Neural cell (in vitro differentiated cells): ENCODE measurements around the gene SLC34A1. TPM values are rescaled to one million over a fixed set of nuclear protein-coding genes. Genes with fewer than 3 reads are reported as not detected.

Experiments used
- H2AFZ ChIP-seq: fragments of 200-600, 300-800 bp; sonication (generic), shearing (Covaris generic); 2 replicates; pipeline ENCODE4 v1.6.0; 2014; ENCODE audit warnings: low read depth, mild to moderate bottlenecking, antibody characterized with exemption, low read length, moderate library complexity
- H3F3A ChIP-seq: fragments of 200-600 bp; shearing (Covaris generic); 2 replicates; pipeline ENCODE4 v1.6.1; 2016; ENCODE audit warnings: mild to moderate bottlenecking, moderate library complexity, mixed read lengths, antibody characterized with exemption, low read length; ENCODE audit not compliant: insufficient read depth, poor library complexity, severe bottlenecking
- H3K27ac ChIP-seq: fragments of 200-600, 300-800 bp; sonication (generic), shearing (Covaris generic); 2 replicates; pipeline ENCODE4 v1.5.1; 2014; ENCODE audit warnings: mild to moderate bottlenecking, low read length, moderate library complexity
- H3K27me3 ChIP-seq: fragments of 300-800, 200-600 bp; sonication (generic), shearing (Covaris generic); 2 replicates; pipeline ENCODE4 v1.6.0; 2014; ENCODE audit warnings: mild to moderate bottlenecking, low read depth, low read length, moderate library complexity; ENCODE audit not compliant: insufficient read depth
- H3K36me3 ChIP-seq: fragments of 300-800, 200-600 bp; sonication (generic), shearing (Covaris generic); 2 replicates; pipeline ENCODE4 v1.5.1; 2014; ENCODE audit warnings: mild to moderate bottlenecking, antibody characterized with exemption, low read length, moderate library complexity; ENCODE audit not compliant: insufficient read depth
- H3K4me2 ChIP-seq: fragments of 300-800, 200-600 bp; sonication (generic), shearing (Covaris generic); 2 replicates; pipeline ENCODE4 v1.6.0; 2014; ENCODE audit warnings: mild to moderate bottlenecking, low read length
- H3K4me3 ChIP-seq: fragments of 300-800, 200-600 bp; sonication (generic), shearing (Covaris generic); 2 replicates; pipeline ENCODE4 v1.5.1; 2014; ENCODE audit warnings: mild to moderate bottlenecking, low read length, moderate library complexity
- H3K79me2 ChIP-seq: fragments of 200-600 bp; shearing (Covaris generic); replicated peaks from 2 replicates; pipeline ENCODE4 v1.6.0; 2014; ENCODE audit warnings: mild to moderate bottlenecking, low read length, moderate library complexity; ENCODE audit not compliant: insufficient read depth
- H3K9ac ChIP-seq: fragments of 300-800, 200-600 bp; sonication (generic), shearing (Covaris generic); 2 replicates; pipeline ENCODE4 v1.6.1; 2016; ENCODE audit warnings: mild to moderate bottlenecking, low read length, mixed read lengths
- H3K9me2 ChIP-seq: fragments of 200-600 bp; shearing (Covaris generic); 2 replicates; pipeline ENCODE4 v1.6.1; 2016; ENCODE audit warnings: mild to moderate bottlenecking, low read length, mixed read lengths; ENCODE audit not compliant: insufficient read depth
- H3K9me3 ChIP-seq: fragments of 200-600, 300-800 bp; sonication (generic), shearing (Covaris generic); 2 replicates; pipeline ENCODE4 v1.6.1; 2016; ENCODE audit warnings: mild to moderate bottlenecking, mixed run types, low read length, moderate library complexity, mixed read lengths
- H4K20me1 ChIP-seq: fragments of 200-600 bp; shearing (Covaris generic); 2 replicates; pipeline ENCODE4 v1.6.1; 2016; ENCODE audit warnings: mild to moderate bottlenecking, mixed run types; ENCODE audit not compliant: insufficient read depth
- EP300 ChIP-seq: fragments of 450-650 bp; conservative IDR thresholded peaks from 2 replicates; pipeline ENCODE4 v1.6.1; 2014; ENCODE audit warnings: antibody characterized with exemption, mild to moderate bottlenecking, moderate library complexity; ENCODE audit not compliant: poor library complexity, severe bottlenecking
- EZH2 ChIP-seq: fragments of 200-600, 300-800 bp; shearing (Covaris generic), sonication (generic); IDR thresholded peaks from 2 replicates; pipeline ENCODE4 v1.6.1; 2014; ENCODE audit warnings: antibody characterized with exemption, low read length, borderline replicate concordance, mild to moderate bottlenecking; ENCODE audit not compliant: insufficient read depth, poor library complexity, severe bottlenecking
- MXI1 ChIP-seq: fragments of 450-650 bp; conservative IDR thresholded peaks from 2 replicates; pipeline ENCODE4 v1.6.1; 2014; ENCODE audit warnings: antibody characterized with exemption, mild to moderate bottlenecking; ENCODE audit not compliant: poor library complexity, severe bottlenecking
- POLR2AphosphoS5 ChIP-seq: IDR thresholded peaks from 2 replicates; pipeline ENCODE4 v1.6.1; 2012
- RAD21 ChIP-seq: fragments of 450-650 bp; conservative IDR thresholded peaks from 2 replicates; pipeline ENCODE4 v1.6.1; 2014; ENCODE audit warnings: antibody characterized with exemption, mild to moderate bottlenecking, moderate library complexity
- SMC3 ChIP-seq: fragments of 450-650 bp; conservative IDR thresholded peaks from 2 replicates; pipeline ENCODE4 v1.6.1; 2014; ENCODE audit warnings: antibody characterized with exemption, mild to moderate bottlenecking, moderate library complexity; ENCODE audit not compliant: poor library complexity
- TAF1 ChIP-seq: IDR thresholded peaks from 2 replicates; pipeline ENCODE4 v1.6.1; 2012; ENCODE audit warnings: low read depth
- polyA minus RNA-seq: library from RNA; depleted of rRNA, polyadenylated mRNA; stranded (reverse); fragments of >200 nt; gene quantifications from 2 replicates; pipeline ENCODE4 v1.2.3, GENCODE V29; 2014
- polyA plus RNA-seq: library from polyadenylated mRNA; depleted of rRNA; stranded (reverse); fragments of >200 nt; gene quantifications from 2 replicates; pipeline ENCODE4 v1.2.3, GENCODE V29; 2014
- TF ChIP-seq, protein P1 (sequence below): IDR thresholded peaks from 2 replicates; pipeline ENCODE4 v1.6.1; 2012; ENCODE audit warnings: borderline replicate concordance
- TF ChIP-seq, protein P2 (sequence below): fragments of 450-650 bp; IDR thresholded peaks from 2 replicates; pipeline ENCODE4 v1.5.1; 2014; ENCODE audit warnings: antibody characterized with exemption, mild to moderate bottlenecking, moderate library complexity; ENCODE audit not compliant: poor library complexity, severe bottlenecking

The SLC34A1 gene, protein sequence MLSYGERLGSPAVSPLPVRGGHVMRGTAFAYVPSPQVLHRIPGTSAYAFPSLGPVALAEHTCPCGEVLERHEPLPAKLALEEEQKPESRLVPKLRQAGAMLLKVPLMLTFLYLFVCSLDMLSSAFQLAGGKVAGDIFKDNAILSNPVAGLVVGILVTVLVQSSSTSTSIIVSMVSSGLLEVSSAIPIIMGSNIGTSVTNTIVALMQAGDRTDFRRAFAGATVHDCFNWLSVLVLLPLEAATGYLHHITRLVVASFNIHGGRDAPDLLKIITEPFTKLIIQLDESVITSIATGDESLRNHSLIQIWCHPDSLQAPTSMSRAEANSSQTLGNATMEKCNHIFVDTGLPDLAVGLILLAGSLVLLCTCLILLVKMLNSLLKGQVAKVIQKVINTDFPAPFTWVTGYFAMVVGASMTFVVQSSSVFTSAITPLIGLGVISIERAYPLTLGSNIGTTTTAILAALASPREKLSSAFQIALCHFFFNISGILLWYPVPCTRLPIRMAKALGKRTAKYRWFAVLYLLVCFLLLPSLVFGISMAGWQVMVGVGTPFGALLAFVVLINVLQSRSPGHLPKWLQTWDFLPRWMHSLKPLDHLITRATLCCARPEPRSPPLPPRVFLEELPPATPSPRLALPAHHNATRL
- polyA plus RNA-seq (not detected in 2 replicates), polyA minus RNA-seq (not detected in 2 replicates)

DNA sequence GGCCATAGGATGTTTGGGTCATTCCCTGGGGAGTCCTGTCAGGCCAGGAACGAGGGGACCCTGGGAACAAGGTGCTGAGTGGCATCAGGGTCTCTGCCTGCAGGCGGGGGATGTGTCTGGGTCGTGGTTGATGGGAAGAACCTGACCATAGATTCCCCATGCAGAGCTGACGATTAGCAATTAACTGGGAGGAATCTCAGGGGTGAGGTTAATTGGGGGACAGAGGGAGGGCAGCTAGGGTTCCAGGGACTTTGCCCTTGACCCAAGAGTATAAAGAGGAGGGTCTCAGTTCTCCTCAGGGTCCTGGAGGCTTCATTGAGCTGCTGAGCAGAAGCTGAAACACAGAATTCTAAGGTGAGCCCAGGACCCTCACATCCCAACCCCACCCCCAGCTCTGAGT is at the start of gene SLC34A1:
Gene SLC34A1, plus strand, starts transcription at position 301 of the 400 bp plus-strand sequence. CDS start 1,308 bp downstream, outside the sequence.
- Histone ChIP-seq H3K27ac (no peak within 1 kb of the TSS), H3K79me2 (no peaks in the 10 kb centered on the region), H3K4me2 (no peak within 1 kb of the TSS), H3K27me3 (no peaks in the 10 kb centered on the region), H3K36me3 (no peaks in the 10 kb centered on the region), H3F3A (no peaks in the 10 kb centered on the region), H3K9me3 (no peaks in the 10 kb centered on the region), H4K20me1 (no peaks in the 10 kb centered on the region), H3K9ac (no peak within 1 kb of the TSS), H3K4me3 (no peak within 1 kb of the TSS), H3K9me2 (no peaks in the 10 kb centered on the region), H2AFZ (no peak within 1 kb of the TSS)
- TF ChIP-seq POLR2AphosphoS5 = no peak
- no peak for TF ChIP-seq EP300
- TF ChIP-seq, protein P1, sequence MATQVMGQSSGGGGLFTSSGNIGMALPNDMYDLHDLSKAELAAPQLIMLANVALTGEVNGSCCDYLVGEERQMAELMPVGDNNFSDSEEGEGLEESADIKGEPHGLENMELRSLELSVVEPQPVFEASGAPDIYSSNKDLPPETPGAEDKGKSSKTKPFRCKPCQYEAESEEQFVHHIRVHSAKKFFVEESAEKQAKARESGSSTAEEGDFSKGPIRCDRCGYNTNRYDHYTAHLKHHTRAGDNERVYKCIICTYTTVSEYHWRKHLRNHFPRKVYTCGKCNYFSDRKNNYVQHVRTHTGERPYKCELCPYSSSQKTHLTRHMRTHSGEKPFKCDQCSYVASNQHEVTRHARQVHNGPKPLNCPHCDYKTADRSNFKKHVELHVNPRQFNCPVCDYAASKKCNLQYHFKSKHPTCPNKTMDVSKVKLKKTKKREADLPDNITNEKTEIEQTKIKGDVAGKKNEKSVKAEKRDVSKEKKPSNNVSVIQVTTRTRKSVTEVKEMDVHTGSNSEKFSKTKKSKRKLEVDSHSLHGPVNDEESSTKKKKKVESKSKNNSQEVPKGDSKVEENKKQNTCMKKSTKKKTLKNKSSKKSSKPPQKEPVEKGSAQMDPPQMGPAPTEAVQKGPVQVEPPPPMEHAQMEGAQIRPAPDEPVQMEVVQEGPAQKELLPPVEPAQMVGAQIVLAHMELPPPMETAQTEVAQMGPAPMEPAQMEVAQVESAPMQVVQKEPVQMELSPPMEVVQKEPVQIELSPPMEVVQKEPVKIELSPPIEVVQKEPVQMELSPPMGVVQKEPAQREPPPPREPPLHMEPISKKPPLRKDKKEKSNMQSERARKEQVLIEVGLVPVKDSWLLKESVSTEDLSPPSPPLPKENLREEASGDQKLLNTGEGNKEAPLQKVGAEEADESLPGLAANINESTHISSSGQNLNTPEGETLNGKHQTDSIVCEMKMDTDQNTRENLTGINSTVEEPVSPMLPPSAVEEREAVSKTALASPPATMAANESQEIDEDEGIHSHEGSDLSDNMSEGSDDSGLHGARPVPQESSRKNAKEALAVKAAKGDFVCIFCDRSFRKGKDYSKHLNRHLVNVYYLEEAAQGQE = no peak
- no peak for TF ChIP-seq MXI1
- TF ChIP-seq EZH2 = no peak
- TF ChIP-seq TAF1 = no peak
- no peak for TF ChIP-seq RAD21
- no peak for TF ChIP-seq SMC3
- TF ChIP-seq, protein P2, sequence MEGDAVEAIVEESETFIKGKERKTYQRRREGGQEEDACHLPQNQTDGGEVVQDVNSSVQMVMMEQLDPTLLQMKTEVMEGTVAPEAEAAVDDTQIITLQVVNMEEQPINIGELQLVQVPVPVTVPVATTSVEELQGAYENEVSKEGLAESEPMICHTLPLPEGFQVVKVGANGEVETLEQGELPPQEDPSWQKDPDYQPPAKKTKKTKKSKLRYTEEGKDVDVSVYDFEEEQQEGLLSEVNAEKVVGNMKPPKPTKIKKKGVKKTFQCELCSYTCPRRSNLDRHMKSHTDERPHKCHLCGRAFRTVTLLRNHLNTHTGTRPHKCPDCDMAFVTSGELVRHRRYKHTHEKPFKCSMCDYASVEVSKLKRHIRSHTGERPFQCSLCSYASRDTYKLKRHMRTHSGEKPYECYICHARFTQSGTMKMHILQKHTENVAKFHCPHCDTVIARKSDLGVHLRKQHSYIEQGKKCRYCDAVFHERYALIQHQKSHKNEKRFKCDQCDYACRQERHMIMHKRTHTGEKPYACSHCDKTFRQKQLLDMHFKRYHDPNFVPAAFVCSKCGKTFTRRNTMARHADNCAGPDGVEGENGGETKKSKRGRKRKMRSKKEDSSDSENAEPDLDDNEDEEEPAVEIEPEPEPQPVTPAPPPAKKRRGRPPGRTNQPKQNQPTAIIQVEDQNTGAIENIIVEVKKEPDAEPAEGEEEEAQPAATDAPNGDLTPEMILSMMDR = no peak

DNA sequence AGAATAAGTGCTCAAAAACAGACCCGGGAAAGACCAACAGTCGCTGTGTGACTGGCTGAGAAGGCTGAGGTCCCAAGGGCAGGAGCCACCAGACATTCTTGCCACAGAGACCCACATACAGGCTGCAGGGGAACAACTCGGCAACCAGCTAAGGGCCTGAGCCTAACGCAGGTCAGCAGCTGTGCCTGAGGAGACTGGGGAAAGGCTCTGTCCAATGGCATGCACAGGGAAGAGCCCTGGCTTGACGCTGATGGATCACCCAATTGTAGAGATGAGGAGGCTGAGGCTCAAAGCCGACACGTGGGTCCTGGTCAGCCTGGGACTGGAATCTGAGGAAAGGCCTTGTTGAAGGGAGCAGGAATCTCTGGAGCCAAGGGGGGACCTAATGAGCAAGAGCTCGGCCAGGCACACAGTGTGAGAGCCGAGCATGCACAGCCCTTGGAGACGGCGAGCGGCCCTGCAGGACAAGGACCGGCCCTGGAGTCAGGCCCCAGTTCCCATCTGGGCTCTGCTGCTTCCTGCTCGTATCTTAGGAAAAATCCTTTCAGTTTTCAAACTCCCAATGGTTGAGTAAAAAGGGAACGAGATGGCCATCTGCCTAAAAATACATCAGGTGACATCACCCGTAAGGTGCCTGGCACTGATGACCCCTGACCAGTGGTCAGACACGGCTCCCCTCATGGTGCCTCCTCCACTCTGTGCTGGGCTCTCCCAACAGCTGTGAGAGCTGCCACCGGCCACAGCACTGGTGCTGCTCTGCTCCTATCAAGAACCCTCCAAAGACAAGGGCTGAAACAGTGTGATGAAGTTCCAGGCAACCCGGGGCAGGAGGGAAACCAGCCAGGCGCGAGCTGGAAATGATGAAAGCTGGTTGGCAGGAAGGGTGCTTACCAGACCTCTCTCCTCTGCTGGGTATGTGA is 49.2 kb upstream of the SLC34A1 start:
- H3K4me2 ChIP-seq = no peak overlapping the region
- H3K4me3 ChIP-seq = no peak overlapping the region
- no peaks in the 10 kb centered on the region for H3K27me3 ChIP-seq
- H3K27ac ChIP-seq = no peak overlapping the region
- peaks cover 3% of the 10 kb centered on the region for H3K79me2 ChIP-seq
- H3K9me3 ChIP-seq = no peaks in the 10 kb centered on the region
- no peaks in the 10 kb centered on the region for H4K20me1 ChIP-seq
- no peak overlapping the region for H3K9ac ChIP-seq
- no peak overlapping the region for H2AFZ ChIP-seq
- TF ChIP-seq POLR2AphosphoS5 (no peak), EZH2 (no peak), SMC3 (no peak), MXI1 (no peak)
- H3F3A ChIP-seq = no peaks in the 10 kb centered on the region
- H3K9me2 ChIP-seq = no peaks in the 10 kb centered on the region
- no peaks in the 10 kb centered on the region for H3K36me3 ChIP-seq
